Cerebellar cortex (tissue), 1 donor: Measurements from ENCODE around the gene EBPL.

Experiments used
- DNase-seq: peaks from one replicate; pipeline ENCODE4 v3.0.0-alpha.2; 2015; ENCODE audit warnings: low spot score

EBPL gene

DNA sequence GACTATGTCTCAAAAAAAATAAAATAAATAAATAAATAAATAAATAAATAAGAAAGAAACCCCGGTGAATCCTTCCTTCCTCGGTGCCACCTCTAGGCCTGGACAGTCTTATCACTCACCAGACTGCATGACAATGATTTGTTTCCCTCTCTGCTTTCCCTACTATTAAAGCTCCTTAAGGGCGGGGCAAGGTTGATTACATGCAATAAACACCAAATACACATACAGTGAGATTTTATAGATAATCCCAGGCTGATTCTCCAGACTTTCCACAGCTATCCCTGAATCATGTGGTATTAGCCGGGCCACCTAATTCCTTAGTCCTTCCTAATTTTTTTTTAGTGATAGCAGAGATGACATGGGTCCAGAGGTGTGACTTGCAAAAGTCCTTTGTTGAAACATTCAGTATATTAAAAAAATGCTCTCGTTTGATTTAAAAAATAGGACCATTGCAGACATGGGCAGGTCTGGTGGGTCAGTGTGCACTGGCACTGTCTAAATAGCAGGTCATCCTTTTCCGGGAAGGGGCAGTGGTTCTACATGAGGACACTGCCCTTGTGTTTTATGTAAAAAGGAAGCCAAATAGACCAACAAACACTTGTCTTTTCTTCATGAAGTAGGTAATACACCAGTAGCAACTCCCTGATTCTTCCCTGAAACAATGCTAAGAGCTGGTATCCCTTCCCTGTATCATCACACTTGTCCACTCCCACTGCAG, 14.5 kb downstream of the EBPL start:
- DNase-seq: no peak

DNA sequence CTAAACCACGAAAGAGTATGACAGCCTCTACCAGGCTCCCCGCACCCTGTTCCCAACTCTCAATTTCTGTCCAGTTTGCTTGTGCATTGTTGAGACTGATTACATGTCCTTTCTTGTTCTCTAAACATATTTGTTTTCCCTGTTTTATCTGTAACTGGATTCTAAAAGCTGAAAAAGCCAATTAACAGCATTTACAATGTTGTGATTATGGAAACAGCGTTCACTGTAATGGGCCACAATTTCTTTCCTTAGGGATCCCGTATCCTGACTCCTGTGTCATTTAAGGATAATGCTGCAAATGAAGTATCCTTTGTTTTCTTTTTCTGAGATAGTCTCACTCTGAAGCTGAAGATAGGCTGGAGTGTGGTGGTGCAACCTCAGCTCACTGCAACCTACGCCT, 20.5 kb downstream of the EBPL start:
- no peak for DNase-seq

DNA sequence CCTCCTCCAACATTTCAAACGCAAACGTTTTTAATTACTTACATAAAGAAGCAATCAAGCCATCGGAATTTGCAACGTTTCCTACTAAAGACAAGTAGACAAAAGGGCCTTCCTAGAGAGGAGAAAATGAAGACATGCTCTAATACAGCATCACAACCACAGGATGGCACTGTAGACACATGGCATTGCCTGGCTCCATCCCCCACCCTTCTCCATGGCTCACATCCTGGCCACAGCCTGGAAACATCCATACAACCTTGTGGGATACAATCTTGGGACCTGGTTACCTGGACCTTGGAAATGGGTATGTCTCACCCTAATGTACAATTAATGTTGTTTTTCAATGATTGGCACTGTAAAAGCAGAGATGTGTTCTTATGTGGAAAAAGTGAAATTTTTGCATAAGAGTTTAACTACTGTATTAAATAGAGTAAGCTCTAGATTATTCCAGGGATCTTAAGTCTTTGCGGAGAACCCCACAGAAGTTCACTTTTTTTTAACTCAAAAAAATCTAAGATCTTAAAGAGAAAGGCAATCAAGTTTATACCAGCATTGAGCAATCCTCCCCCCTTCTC, 21.5 kb downstream of the EBPL start:
- DNase-seq: peak; percentile 73

DNA sequence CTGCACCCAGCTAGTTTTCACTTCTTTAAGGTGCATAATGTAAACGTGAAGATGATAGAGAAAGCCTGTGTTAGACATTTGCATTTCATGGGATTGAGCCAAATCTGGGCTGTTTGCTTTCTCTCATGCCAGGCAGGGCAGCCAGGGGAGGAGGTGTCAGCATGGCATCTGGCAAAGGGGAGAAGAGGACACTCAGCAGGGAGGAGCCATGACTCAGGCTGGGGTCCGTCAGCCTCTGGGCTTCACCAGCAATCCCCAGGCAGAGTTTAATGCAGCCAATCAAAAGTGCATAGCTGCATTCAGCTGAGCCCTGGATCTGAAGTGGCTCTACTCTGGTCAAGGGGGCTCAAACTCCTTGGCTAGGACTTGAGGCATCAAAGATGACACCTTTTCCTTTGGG, 23.5 kb downstream of the EBPL start:
- DNase-seq: no peak

DNA sequence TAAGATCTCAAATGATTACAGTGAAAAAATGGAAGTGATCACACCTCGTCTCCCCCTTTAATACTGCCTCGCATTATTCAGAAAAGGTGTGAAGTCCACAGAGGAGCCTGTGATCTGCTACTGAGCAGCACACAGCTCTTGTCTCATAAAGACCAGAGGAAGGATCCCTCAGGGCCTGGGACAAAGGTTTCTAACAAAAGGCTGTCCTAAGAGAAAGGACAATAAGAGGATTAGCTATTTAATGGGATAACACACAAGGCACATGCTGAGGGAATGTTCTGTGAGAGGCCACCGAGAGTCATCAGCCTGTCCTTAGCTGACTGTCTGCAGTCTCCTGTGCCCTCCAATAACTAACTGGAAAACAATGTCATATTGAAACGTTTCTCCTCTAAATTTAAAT, 26.7 kb downstream of the EBPL start:
- no peak for DNase-seq

DNA sequence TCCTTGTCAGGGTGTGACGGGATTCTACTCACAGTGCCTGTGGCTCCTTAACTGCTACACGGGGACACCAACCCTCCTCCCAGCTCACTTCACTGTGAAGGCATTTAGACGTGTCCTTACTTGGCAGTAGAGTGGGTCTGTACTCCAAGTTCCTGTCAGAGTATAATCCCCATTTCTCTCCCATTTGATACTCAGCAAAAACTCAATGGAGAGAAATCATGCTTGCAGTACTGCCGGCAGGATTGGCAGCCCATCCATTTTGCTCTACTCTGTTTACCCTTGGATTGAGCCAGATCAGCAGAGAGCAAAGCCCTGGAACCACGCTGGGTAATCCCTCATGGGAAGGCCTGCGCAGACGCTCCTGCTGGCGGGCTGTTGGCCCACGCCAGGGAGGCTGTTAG, 34.0 kb downstream of the EBPL start:
- DNase-seq: no peak

DNA sequence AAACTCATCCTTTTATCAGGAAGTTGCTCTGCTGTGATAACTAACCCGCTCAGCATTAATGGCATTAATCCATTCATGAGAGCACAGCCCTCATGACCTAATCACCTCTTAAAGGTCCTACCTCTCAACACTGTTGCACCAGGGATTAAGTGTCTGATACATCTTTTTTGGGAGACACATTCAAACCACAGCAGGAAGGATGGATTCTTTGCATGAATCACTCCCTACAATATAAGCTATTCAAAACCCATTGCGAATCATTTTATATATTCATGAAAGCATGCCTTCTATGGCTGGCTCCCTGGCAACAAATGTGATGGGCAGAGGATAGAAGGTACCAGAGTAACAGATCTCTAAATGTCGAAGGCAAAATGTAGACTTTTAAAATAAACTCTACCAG, 35.4 kb downstream of the EBPL start:
- DNase-seq: no peak

DNA sequence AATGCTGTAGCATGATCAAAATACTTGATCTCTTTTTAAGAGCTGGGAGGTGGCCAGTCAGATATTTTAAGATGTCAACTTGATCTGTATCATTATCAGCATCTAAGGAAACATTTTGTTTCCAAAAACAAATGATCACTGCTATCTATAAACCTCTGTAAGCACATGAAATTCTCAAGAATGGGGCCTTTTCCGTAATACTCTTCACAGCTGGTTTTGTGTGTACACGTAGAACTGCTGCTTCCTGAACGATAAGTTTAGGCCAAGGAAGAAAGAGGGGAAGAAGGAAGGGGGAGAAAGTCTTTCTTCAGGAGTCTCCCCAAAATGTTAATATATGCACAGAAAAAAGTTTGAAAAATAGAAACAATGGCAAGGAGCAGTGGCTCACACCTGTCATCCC, 37.3 kb downstream of the EBPL start:
- no peak for DNase-seq

DNA sequence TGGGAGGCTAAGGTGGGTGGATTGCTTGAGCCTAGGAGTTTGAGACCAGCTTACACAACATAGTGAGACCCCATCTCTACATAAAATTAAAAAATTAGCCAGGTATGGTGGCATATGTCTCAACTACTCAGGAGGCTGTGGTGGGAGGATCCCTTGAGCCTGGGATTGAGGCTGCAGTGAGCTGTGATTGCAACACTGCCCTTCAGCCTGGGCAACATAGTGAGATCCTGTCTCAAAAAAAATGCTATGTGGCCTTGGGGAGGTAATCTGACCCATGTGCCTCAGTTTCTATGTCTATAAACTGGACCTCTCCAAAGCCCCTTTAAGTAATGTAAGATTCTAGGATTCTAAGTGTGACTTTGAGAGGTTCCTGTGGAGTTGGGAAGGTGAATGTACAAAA, 37.8 kb downstream of the EBPL start:
- no peak for DNase-seq

DNA sequence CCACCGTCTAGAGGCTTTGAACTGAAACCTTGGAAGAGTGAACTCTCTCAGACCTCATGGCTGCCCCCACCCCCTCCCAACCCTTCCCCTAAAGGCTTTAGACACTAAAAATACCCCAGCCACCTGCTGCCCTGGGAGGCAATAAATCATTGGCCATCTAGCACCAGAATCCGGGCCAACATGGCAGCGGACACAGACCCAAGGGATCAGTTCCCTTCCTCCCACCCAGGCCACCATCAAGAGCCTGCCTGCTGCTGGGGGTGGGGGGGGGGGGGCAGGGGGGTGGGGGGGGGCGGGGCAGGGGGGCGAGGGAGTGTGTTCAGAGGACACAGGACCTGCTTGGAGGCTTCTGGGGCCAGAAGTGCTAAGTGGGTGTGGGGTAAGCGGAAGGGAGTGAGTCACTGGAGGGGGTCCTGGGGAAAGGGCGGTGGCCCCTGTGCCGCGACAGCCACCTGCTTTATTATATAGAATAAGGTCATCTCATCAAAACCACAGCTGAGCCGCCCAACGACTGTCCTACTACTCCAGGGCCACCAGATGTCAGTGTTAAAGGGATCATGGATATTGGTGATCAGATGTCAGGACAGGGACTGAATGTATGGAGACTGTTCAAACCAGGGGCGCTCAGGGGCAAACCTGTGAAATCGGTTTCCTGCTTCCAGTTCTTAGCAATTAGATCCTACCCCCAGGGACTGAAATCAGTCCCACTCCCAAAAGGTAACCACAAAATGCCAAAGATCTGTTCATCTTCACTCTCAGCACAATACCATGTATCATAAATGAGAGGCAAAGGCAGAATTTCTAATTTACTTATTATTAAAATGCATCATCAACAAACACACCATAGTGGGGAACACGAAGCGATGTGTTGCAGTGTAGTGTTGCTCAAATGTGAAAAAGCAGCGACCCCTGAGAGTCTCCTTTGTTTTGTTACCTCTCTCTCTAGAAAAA, 38.7 kb downstream of the EBPL start:
- DNase-seq: peak; percentile 42

DNA sequence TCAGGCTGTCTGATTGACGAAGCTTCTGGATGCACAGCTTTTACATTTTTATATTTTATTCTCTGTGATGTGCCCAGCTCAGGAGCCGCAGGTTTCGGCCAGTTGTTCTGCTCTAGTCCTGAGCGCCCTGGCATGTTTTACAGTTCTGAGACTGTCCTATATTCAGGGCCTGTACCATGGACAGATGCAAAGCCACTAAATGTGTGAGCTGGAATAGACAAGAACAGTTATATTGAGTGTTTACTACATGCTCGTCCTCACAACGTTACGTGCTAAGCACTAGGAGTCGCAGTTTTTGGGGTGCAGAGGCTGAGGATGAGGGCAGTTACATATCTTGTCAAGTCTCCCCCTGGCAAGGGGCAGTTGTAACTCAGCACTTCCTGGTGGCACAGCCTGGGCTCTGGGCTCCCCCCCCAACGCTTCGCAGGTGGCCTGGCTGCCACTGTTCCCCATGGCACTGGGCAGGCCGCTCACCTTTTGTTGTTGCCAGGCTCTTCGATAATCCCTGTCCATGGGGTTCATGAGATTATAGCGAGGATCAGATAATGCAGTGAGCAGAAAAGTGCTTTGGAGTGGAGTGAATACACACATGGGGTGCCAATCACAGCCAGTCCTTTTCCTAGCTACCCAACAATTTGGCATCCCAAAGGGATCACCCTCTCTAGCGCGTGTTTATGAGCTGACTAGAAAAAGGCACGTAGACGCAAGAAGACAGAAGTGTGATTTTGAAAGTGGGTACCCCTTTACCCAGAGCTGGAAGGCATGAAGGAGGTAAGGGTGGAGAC, 39.5 kb downstream of the EBPL start:
- no peak for DNase-seq

DNA sequence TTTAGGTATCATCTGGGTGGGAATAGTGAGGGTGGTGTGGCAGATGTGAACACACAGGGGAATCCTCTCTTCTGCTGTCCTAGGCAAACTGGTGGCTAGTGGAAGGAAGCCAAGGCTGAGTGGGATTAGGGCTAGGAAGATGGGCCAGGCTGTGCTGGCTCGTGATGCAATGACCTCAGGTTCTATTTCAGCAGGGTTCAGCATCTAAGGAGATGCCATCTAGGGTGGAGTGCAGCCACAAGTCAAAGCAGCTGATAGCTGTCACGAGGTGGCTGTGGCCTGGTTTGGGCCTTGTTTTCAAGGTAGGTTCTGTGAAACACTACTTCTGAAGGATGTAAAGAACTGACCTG, 41.3 kb downstream of the EBPL start:
- no peak for DNase-seq

DNA sequence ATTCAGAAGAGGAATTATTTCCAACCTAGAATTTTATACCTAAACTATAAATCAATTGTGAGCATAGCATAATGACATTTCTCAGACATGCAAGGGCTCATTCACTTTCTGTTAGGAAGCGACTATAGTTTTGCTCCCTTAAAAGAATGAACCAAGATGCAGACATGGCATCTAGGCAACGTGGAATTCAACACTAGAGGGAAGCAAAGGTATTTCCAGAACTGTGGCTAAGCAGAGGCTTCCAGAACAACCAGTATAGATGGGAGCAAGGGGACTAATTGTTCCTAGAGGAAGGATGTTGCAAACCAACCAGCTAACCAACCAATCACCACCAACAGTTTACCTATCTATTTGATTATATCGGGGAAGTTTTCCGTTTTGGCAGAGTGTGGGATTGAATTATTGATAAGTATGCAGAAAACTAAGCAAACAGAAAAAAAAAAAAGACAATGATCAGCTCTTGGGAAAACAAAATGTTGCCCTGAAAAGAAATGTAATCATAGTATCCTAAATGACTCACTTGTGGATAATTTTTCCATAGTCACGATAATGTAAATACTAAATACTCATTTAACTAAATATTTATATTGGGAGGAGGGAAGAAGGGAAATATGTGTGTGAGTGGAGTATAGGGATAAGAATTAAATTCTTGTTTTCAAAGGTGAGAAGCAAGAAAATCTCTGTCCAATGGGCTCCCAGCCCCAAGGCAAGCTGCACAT, 41.9 kb downstream of the EBPL start:
- DNase-seq: peak; percentile 55

DNA sequence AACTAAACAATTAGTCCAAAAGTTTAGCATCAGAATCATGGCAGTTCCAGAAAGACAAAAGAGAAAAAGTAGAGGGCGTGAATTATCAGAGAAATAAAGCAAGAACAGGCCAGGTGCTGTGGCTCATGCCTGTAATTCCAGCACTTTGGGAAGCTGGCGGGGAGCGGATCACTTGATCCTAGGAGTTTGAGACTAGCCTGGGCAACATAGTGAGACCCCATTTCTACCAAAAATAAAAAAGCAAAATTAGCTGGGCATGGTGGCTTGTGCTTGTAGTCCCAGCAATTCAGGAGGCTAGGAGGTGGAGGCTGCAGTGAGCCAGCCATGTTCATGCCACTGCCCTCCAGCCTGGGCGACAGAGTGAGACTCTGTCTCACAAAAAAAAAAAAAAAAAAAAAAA, 44.6 kb downstream of the EBPL start:
- no peak for DNase-seq

DNA sequence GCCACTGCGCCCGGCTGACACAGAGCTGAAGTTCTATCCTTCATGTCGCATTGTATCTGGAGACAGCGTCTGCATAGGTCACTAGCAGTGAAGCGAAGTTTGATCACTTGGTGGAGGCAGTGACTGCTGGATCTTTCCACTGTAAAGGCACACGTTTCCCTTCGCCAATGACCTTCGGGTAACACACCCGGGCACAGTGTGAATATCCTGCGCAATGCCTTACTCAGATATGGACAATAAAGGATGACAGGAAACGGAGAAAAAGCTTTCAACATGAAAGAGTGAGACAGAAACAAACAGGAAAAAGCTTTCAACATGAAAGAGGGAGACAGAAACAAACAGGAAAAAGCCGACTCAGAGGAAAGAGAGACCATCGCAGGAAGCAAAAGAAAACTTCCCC, 45.8 kb downstream of the EBPL start:
- no peak for DNase-seq

DNA sequence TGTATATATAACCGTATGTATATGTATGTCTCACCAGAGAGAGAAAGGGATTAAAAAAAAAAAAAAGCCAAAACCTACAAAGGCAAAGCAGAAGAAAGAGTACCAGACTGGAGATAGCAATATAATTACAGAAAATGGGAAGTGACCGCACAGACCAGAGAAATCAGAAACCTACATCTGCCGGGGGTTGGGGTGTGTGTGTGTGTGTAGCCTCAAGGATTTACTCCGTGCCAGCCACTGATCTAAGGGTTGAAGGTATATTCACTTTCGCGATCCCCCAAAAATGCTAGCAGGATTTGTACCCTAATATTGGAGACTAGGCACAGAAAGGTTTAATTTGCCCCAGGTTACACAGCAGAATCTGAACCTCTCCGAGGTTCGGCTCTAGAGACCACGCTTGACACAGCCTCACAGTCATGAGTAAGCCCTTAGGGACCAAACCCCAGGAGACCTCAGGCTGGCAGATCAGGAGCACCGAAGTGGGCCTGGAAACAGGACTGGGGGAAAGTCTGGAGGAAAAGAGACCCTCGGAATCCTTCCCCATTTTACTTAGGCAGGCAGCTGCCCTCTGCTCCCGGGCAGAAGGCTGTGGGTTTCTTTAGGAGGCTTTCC, 48.1 kb downstream of the EBPL start:
- no peak for DNase-seq

DNA sequence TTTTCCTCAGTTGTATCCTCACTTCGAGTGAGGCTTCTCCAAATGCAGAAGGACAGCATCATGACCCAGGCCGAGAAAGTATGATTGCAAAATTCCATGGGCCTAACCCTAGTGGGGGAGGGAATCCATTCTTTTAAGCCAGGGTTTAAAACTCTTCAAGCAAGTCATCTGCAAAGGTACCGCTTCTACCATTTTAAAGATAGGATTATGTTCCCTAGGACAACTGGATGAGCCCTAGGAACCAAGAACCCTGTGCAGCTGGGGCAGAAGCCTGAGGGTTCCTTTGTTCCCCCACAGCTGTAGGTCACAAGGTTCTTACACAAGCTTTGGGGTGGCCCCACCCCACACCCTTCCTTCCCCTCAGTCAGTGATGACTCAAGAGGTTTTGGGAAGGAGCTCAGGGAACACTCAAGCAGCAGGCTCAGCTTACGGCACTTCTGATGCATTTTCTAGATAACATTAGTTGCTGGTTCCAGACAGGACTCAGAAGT, 49.4 kb downstream of the EBPL start:
- DNase-seq: no peak

DNA sequence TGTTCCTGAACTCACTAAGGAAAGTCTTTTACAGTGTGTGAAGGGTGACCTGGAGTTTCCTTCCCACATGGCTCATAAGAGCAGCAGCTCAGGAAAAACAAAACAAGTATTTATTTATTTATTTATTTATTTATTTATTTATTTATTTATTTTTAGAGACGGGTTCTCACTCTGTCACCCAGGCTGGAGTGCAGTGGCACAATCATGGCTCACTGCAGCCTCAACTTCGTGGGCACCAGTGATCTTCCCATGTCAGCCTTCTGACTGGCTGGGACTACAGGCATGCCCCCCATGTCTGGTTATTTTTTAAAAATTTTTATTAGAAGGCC, 52.6 kb downstream of the EBPL start:
- DNase-seq: no peak

DNA sequence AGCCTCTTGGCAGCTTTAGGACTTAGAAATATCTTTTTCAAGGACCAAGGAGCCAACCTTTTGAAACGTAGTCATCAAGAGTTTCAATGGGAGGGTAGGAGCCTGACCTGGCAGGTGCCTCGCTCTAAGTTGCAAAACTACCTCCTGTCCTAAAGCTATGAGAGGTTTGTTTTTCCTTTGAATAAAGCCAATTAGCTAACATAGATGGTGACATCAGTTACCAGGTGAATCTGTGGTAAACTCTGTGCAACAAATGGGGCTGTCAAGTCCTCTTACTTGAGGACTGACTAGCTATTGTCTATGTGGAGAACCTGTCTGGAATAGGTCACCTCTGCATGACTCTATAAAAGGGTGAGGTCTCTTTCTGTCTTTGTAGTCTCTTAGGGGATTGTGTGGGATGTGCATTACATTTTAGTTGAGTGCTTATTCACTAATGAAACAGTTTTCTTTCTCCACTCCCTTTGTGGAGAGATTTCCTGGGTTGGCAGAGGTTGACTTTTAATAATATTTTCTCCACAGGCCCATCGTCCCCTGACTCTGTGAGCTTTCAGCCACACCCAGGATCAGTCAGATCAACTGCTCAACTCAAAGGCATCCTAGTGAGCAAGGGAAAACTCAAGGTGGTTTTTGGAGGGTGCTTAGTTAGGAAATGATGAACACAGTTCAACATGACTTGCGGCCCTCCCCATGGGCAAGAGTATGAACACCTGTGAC, 53.1 kb downstream of the EBPL start:
- no peak for DNase-seq

DNA sequence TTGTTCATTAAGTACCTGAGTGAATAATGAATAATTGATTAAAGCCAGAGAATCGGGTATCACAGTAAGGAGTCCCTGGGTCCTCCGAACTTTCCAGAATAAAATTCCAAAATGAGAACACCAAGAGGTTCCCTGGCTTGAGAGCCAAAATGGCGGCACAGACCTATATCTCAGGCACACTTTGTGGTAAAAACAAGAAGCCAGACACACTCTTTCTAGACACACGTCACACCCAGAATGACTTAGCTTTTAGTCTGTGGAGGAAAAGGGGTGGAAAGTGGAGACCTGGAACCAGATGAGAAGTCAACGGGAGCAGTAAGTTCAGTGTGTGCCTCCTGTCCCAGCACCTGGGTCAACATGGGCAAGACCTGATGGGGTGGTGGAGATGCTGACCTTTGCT, 54.6 kb downstream of the EBPL start:
- no peak for DNase-seq
